Measurements from ENCODE around the gene TPGS2. TPM values are rescaled to one million over a fixed set of nuclear protein-coding genes. Genes with fewer than 3 reads are reported as not detected.
A peak's percentile ranks its signal among the peaks of the same experiment; 100 is the strongest.
"Not testable (repeated sequence)": the region's sequence is repeated elsewhere in the genome, so short reads cannot be mapped to it uniquely, and the experiment has no call there.

Gene TPGS2
- total RNA-seq, 1 experiment from 2014 or later = 285 TPM

- no peak for DNase-seq (ENCODE audit: low spot score)
Measured at GRCh38 chr18:36776650-36777049, 52.2 kb downstream of the TPGS2 start.

GRCh38 chr18:36775396-36775795, 53.4 kb downstream of the TPGS2 start:
- DNase-seq (ENCODE audit: low spot score) = peak; percentile 31

- DNase-seq (ENCODE audit: low spot score) = peak; percentile 38
Measured at GRCh38 chr18:36772241-36772723, 56.5 kb downstream of the TPGS2 start.

- DNase-seq (ENCODE audit: low spot score) = no peak
Measured at GRCh38 chr18:36771245-36771644, 57.6 kb downstream of the TPGS2 start.

DNA sequence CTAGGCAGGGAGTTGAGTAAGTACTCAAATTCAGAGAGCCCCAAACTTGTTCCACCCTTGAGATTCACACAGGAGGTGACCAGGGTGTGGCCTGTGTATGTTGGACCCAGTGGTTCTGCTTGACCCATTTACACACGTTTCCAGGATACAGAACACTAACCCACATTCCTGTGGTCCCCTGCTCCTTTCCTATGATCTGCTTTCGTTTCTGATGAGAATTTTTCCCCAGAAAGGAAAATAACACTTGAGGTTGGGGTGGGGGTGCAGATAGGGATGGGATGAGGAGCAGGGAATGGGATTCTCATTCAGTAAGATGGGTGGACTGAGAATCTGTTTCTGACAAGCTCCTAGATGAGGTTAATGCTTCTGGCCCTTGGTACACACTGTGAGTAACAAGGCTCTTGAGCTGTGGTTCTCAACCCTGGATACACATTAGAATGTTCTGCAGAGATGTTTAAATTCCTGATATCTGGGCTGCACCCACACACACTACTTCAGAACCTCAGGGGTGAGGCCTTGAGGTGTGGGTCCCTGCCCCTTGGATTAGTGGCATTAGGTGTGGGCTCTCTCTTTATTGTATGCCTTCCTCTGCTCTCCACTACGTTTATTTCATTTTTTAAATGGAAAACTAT, 58.4 kb downstream of the TPGS2 start:
- DNase-seq (ENCODE audit: low spot score) = no peak

DNA sequence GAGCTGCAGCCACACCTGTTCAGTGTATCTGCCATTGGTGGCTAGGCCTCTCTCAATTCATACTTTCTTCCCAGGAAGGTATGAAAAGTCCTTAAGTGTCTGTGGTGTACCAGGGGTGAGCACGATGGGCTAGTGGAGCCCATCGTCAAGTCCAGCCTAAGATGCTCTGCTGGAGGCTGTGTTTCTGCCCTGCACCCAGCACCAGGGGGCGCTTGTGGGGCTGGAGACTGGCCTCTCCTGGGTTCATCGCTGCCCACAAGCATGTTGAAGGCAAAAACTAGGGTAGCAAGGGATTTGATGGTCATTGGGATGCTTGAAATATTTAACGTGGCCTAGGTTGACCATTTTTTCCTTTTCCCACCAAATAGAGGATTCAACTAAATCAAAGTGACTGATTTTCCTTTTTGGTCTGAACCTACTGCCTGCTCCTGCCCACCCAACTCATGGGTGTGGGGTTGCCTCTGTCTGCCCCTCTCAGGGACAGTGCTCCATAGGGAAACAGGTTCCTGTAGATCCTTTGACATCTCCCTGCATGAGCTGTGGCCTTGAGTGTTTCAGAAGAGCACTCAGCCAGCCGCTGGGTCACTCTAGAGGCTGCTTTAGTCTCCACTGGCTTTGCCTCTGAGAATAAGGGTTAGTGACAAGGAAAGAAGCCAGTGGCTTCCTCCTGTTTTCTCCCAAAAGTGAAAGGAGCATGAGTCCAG, 59.0 kb downstream of the TPGS2 start:
- DNase-seq (ENCODE audit: low spot score) = no peak

DNA sequence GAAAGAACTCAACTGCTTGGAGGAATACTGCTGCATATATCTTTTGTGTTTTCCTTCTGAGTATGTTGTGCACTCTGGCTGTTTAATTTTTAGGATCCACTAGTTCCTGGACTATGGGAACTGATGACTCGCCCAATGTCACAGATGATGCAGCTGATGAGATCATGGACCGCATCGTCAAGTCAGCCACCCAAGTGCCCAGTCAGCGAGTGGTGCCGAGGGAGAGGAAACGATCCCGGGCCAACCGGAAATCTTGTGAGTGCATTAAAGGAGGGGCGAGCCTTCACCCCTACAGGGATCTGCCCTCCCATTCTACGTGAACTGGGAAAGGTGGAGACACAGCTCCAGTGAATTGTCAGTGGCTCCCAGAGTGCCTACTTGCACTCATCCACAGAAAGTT, 59.6 kb downstream of the TPGS2 start:
- DNase-seq (ENCODE audit: low spot score) = peak; percentile 85

DNA sequence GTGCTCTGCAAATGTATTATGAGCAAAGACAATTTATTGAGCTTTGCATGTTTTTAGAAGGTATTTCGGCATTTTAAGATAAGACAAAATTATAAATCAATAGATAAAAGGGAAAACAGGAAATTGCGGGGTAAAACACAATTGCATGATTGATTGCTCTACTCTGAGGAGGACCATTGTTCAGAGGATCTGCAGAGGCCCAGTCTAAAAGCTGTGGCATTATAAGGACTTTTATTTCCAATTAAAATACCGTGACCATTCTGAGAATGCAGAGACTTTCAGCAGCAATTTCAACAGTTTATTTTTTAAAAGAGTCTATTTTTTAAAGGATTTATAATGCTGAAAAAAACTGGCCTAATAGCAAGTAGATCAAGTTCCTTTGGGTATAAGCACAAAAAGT, 62.0 kb downstream of the TPGS2 start:
- DNase-seq (ENCODE audit: low spot score) = no peak

GRCh38 chr18:36762965-36763364, 65.8 kb downstream of the TPGS2 start:
- not testable (repeated sequence) for DNase-seq (ENCODE audit: low spot score)

- DNase-seq (ENCODE audit: low spot score) = no peak
Measured at GRCh38 chr18:36762074-36762473, 66.7 kb downstream of the TPGS2 start.

GRCh38 chr18:36761186-36761698, 67.6 kb downstream of the TPGS2 start:
- DNase-seq (ENCODE audit: low spot score) = no peak

DNA sequence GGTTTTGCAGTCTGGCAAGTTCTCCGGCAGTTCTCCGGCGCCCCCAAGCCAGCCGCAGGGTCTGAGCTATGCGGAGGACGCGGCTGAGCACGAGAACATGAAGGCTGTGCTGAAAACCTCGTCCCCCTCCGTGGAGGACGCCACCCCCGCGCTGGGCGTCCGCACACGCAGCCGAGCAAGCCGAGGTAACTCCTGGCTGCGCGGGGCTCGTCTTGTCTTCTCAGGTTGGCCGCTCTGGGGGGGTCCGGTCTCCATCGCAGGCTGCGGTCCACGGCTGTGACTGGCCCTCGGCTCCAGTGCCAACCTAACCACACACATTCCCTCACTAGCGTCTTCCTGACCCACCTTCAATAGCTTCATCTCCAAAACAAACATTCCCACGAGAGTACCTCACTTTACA, 68.2 kb downstream of the TPGS2 start:
- no peak for DNase-seq (ENCODE audit: low spot score)

GRCh38 chr18:36759167-36759776, 69.5 kb downstream of the TPGS2 start:
- no peak for DNase-seq (ENCODE audit: low spot score)

GRCh38 chr18:36758623-36759022, 70.2 kb downstream of the TPGS2 start:
- no peak for DNase-seq (ENCODE audit: low spot score)

DNA sequence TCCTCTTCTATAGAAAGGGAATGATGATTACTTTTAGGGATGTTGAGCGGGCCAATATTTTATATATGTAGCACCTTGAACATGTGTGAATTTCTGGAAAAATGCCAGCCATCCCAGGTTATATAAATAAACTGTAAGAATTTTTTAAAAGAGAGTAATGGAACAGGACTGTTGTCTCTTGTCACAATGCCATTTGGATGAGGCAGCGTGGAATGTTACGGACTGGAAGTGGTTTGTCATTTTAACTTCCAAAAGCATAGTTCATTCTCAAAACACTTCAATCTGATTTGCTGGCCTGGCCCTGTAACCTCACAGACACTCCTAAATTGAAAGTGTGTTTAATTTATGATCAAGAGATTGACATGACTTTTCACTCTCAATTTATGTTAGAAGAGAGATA, 70.8 kb downstream of the TPGS2 start:
- no peak for DNase-seq (ENCODE audit: low spot score)

DNA sequence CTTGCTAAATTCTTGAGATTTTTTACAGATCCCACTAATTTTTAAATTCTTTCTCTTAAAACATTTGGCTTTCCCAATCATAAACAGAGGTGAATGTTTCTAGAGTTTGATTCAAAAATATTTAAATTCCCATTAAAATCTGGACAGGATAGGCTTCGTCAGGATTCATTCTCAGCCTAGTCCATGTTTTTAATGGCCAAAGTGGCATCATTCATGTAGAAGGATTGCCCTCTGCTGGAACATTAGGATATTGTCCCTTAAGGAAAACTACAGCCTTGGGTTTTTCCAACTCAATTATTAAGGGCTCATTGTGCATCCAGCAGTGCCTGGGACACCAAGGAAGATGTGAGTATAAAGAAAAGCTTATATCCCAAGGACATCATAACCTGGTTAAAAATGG, 71.7 kb downstream of the TPGS2 start:
- peak; percentile 62 for DNase-seq (ENCODE audit: low spot score)

DNA sequence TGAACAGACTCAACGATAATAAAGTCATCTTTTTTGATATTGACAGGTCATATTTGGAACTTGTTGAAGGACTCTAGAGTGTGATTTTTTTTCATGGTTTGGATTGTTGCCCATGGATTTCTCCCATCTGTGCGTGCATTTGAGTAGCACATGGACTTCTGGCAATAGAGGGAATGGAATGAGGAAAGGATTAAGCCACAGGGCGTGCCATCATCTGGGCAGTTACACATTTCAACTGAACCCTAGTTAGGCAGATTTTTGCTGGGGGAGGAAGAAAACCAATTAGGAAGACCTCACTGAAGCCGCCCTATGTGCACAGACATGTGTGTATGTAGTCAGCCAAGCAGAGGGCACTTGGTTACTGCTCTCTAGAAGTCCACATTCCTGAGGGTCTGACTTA, 72.6 kb downstream of the TPGS2 start:
- no peak for DNase-seq (ENCODE audit: low spot score)

- no peak for DNase-seq (ENCODE audit: low spot score)
Measured at GRCh38 chr18:36752929-36753865, 75.6 kb downstream of the TPGS2 start.

DNA sequence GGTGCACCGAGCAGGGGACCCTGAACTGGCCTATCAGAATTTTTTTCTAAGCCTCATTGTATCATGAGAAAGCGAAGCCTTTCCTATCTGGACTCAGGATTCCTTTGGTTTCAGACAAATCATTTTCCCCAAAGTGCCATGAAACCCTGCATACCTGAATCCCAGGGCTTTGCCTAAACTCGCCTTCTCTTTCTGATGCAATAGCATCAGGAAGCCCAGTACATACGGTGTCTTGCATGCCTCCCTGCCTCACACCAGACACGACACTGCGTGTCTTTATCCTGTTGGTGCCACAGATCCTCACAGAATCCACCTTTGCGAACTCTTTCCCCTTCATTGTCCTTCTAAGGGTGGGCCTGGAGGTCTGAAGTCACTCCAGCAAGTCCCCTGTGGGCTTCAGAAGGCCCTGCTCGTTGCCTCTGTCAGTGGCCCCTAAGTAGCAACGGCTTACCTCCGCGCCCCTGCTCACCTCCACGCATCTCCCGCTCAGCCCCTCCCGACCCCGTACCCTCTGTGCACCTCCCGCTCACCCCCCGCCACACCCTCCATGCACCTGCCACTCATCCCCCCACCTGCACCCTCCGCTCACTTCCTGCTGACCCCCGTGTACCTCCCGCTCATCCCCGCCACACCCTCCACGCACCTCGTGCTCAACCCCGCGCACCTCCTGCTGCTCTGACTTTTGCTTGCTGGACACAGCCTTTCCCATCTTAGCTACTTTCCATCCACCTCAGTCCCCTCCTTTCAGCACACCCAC, 83.4 kb downstream of the TPGS2 start:
- DNase-seq (ENCODE audit: low spot score) = no peak

DNA sequence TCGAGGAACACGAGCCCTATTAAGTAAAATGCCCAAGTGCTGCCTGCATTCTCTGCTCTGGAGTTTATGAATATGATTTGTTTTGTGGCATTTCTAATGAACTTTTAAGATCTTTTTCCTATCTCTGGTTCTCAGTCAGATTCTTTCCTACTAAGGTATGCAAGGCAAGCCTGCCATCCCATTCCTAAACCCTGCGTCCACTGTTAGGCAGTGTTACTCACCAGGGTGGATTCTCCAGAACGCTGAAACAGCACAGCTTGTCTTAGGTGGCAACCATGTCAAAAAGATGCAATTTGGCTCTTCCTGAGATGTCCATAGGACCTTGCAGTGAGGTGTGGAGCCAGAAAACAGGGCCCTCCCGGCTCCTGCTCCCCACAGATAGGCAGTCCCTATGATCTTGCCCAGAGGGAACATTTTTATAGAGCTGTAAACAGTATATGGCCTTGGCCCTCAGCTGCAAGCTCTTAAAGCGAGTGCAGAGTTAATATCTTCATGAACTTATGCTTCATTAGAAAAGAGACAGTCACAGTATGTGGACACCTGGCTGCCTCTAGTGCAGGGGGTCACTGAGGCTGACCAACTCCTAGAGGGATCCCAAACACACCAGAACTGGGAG, 84.4 kb downstream of the TPGS2 start:
- no peak for DNase-seq (ENCODE audit: low spot score)

Measured in A172 (cell line).